Uterus (tissue), 4 donors: Measurements from ENCODE around the gene SCGB1D1. TPM values are rescaled to one million over a fixed set of nuclear protein-coding genes. Genes with fewer than 3 reads are reported as not detected.

Source experiments
- DNase-seq, 2 donors: peaks; one replicate each; pipeline ENCODE4 v3.0.0-alpha.2; 2019 to 2020
- H3K27ac ChIP-seq, 2 donors: fragments of 200-600 bp; sonication (generic); 1 replicate in 1 of 2; 2 replicates in 1 of 2; pipeline ENCODE4 v1.5.1; 2016 to 2018
- H3K27me3 ChIP-seq, 2 donors: fragments of 200-600 bp; sonication (generic); one replicate each; pipeline ENCODE4 v1.5.1; 2018 to 2019; ENCODE audit warnings: control low read depth in 1 of 2
- H3K36me3 ChIP-seq, 2 donors: fragments of 200-600 bp; sonication (generic); one replicate each; pipeline ENCODE4 v1.5.1; 2019; ENCODE audit warnings: control low read depth in 1 of 2
- H3K4me1 ChIP-seq, 2 donors: fragments of 200-600 bp; sonication (generic); one replicate each; pipeline ENCODE4 v1.5.1; 2018 to 2019; ENCODE audit warnings: control low read depth in 1 of 2
- H3K4me3 ChIP-seq, 2 donors: fragments of 200-600 bp; sonication (generic); 1 replicate in 1 of 2; 2 replicates in 1 of 2; pipeline ENCODE4 v1.5.1; 2018 to 2019; ENCODE audit warnings: mild to moderate bottlenecking in 1 of 2
- H3K9me3 ChIP-seq, 2 donors: fragments of 200-600 bp; sonication (generic); one replicate each; pipeline ENCODE4 v1.5.1; 2019; ENCODE audit warnings: control low read depth in 1 of 2
- CTCF ChIP-seq, 4 experiments: fragments of 200-600 bp in 2 of 4; fragments of 450-650 bp in 2 of 4; sonication (generic) in 2 of 4; IDR thresholded peaks; one replicate each; pipeline ENCODE4 v1.5.1; 2016 to 2019; ENCODE audit warnings: antibody characterized with exemption in 4 of 4, mild to moderate bottlenecking in 2 of 4, moderate library complexity in 1 of 4
- POLR2A ChIP-seq, 2 donors: fragments of 450-650 bp; IDR thresholded peaks; one replicate each; pipeline ENCODE4 v1.6.1; 2016; ENCODE audit warnings: antibody characterized with exemption in 2 of 2, mild to moderate bottlenecking in 1 of 2, moderate library complexity in 1 of 2
- intact Hi-C: fragments of 100-400 bp; cut with DNase I; formaldehyde crosslinking; loops from one replicate; pipeline ENCODE4 v1.15.1; 2023; ENCODE audit warnings: low total_unique reads
- total RNA-seq, 4 donors: library from RNA; depleted of rRNA in 3 of 4; stranded (reverse); fragments of >200 nt in 3 of 4; gene quantifications; one replicate each; pipeline versions ENCODE4 v1.1.0 to v1.2.4, GENCODE V29; 2014 to 2023
- donor health status: DM: yes; HTN: yes; CAD: no.

SCGB1D1 gene
- total RNA-seq, 4 donors from 2014 or later, result not detected

- no peak for TF ChIP-seq POLR2A (IDR thresholded peaks at IDR 0.05)
- TF ChIP-seq CTCF (IDR thresholded peaks at IDR 0.05), result no peak
- Histone ChIP-seq H3K27me3 (no peaks in the 10 kb centered on the region), H3K36me3 (no peaks in the 10 kb centered on the region), H3K9me3 (no peaks in the 10 kb centered on the region), H3K27ac (no peak overlapping the region), H3K4me1 (no peaks in the 10 kb centered on the region), H3K4me3 (no peak overlapping the region)
- DNase-seq, result no peak
- intact Hi-C loops, result no loop called here
These were observed 18.7 kb downstream of the SCGB1D1 start for GRCh38 chr11:62208785-62209144.

GRCh38 chr11:62217191-62217748 lies 27.3 kb downstream of the SCGB1D1 start:
- no peak for DNase-seq
- H3K36me3 ChIP-seq, result no peaks in the 10 kb centered on the region
- no peaks in the 10 kb centered on the region for H3K27me3 ChIP-seq
- H3K27ac ChIP-seq, result no peak overlapping the region
- no peaks in the 10 kb centered on the region for H3K4me1 ChIP-seq
- no peaks in the 10 kb centered on the region for H3K9me3 ChIP-seq
- intact Hi-C loops, result no loop called here
- TF ChIP-seq CTCF (IDR thresholded peaks at IDR 0.05) (peak in 1 of 4 experiments; percentile 18), POLR2A (IDR thresholded peaks at IDR 0.05) (no peak)
- no peak overlapping the region for H3K4me3 ChIP-seq

GRCh38 chr11:62221498-62221897 lies 31.5 kb downstream of the SCGB1D1 start:
- intact Hi-C loops, result no loop called here

GRCh38 chr11:62223095-62223494 lies 33.1 kb downstream of the SCGB1D1 start:
- H3K27ac ChIP-seq, result no peak overlapping the region
- H3K27me3 ChIP-seq, result no peaks in the 10 kb centered on the region
- no peaks in the 10 kb centered on the region for H3K36me3 ChIP-seq
- intact Hi-C loops, result no loop called here
- no peak overlapping the region for H3K4me3 ChIP-seq
- no peak for TF ChIP-seq POLR2A (IDR thresholded peaks at IDR 0.05)
- no peak for TF ChIP-seq CTCF (IDR thresholded peaks at IDR 0.05)
- DNase-seq, result no peak
- no peaks in the 10 kb centered on the region for H3K4me1 ChIP-seq
- peaks cover 0 to 5% of the 10 kb centered on the region in 2 donors for H3K9me3 ChIP-seq

More at GRCh38 chr11:62221498-62221897, 31.5 kb downstream of the SCGB1D1 start:
- Histone ChIP-seq H3K36me3 (no peaks in the 10 kb centered on the region), H3K27ac (no peak overlapping the region), H3K9me3 (peaks cover 0 to 5% of the 10 kb centered on the region in 2 donors), H3K27me3 (no peaks in the 10 kb centered on the region), H3K4me1 (no peaks in the 10 kb centered on the region), H3K4me3 (no peak overlapping the region)
- TF ChIP-seq CTCF (IDR thresholded peaks at IDR 0.05) (no peak), POLR2A (IDR thresholded peaks at IDR 0.05) (no peak)
- DNase-seq, result no peak

- DNase-seq, result no peak
- TF ChIP-seq CTCF (IDR thresholded peaks at IDR 0.05) (no peak), POLR2A (IDR thresholded peaks at IDR 0.05) (no peak)
- no peaks in the 10 kb centered on the region for H3K4me1 ChIP-seq
- no peaks in the 10 kb centered on the region for H3K36me3 ChIP-seq
- no peak overlapping the region for H3K27ac ChIP-seq
- H3K27me3 ChIP-seq, result peaks cover 0 to 3% of the 10 kb centered on the region in 2 donors
- no peaks in the 10 kb centered on the region for H3K9me3 ChIP-seq
- intact Hi-C loops, result no loop called here
- no peak overlapping the region for H3K4me3 ChIP-seq
These were observed 43.7 kb downstream of the SCGB1D1 start for GRCh38 chr11:62233730-62234129.
